HUES48 (cell line): ENCODE data around the gene THOC5.
"Not testable (repeated sequence)": the region's sequence is repeated elsewhere in the genome, so short reads cannot be mapped to it uniquely, and the experiment has no call there.

Source experiments
- H3K27ac ChIP-seq: one replicate; pipeline ENCODE4 v1.7.0; 2013; ENCODE audit warnings: low read depth, low read length, inconsistent platforms
- H3K27me3 ChIP-seq: 2 replicates; pipeline ENCODE4 v1.6.1; 2013; ENCODE audit warnings: mild to moderate bottlenecking, low read length; ENCODE audit not compliant: control insufficient read depth, insufficient read depth
- H3K36me3 ChIP-seq: 2 replicates; pipeline ENCODE4 v1.6.1; 2013; ENCODE audit warnings: low read length; ENCODE audit not compliant: control insufficient read depth, insufficient read depth
- H3K4me1 ChIP-seq: 2 replicates; pipeline ENCODE4 v1.6.1; 2013; ENCODE audit warnings: mild to moderate bottlenecking, low read length; ENCODE audit not compliant: control insufficient read depth, insufficient read depth
- H3K4me3 ChIP-seq: 2 replicates; pipeline ENCODE4 v1.5.1; 2013; ENCODE audit warnings: mild to moderate bottlenecking, low read depth, low read length
- H3K9ac ChIP-seq: 2 replicates; pipeline ENCODE4 v1.6.1; 2013; ENCODE audit warnings: mild to moderate bottlenecking, low read depth, low read length, moderate library complexity
- H3K9me3 ChIP-seq: 2 replicates; pipeline ENCODE4 v1.6.1; 2013; ENCODE audit warnings: low read length; ENCODE audit not compliant: control insufficient read depth, insufficient read depth

The THOC5 gene

GRCh38 chr22:29580200-29580810 lies 26.7 kb upstream of the THOC5 start:
- H3K27me3 ChIP-seq, result no peaks in the 10 kb centered on the region
- H3K9ac ChIP-seq, result peak overlapping the region; percentile 93
- H3K36me3 ChIP-seq, result peaks cover 14% of the 10 kb centered on the region
- H3K27ac ChIP-seq, result peak overlapping the region; percentile 93
- H3K4me1 ChIP-seq, result peaks cover 13% of the 10 kb centered on the region
- H3K4me3 ChIP-seq, result peak overlapping the region; percentile 90
- no peaks in the 10 kb centered on the region for H3K9me3 ChIP-seq

- Histone ChIP-seq H3K27me3 (no peaks in the 10 kb centered on the region), H3K27ac (no peak overlapping the region), H3K4me1 (peaks cover 13% of the 10 kb centered on the region), H3K4me3 (no peak overlapping the region), H3K36me3 (peaks cover 20% of the 10 kb centered on the region), H3K9me3 (no peaks in the 10 kb centered on the region), H3K9ac (no peak overlapping the region)
These were observed 25.1 kb upstream of the THOC5 start for GRCh38 chr22:29578462-29579200.

DNA sequence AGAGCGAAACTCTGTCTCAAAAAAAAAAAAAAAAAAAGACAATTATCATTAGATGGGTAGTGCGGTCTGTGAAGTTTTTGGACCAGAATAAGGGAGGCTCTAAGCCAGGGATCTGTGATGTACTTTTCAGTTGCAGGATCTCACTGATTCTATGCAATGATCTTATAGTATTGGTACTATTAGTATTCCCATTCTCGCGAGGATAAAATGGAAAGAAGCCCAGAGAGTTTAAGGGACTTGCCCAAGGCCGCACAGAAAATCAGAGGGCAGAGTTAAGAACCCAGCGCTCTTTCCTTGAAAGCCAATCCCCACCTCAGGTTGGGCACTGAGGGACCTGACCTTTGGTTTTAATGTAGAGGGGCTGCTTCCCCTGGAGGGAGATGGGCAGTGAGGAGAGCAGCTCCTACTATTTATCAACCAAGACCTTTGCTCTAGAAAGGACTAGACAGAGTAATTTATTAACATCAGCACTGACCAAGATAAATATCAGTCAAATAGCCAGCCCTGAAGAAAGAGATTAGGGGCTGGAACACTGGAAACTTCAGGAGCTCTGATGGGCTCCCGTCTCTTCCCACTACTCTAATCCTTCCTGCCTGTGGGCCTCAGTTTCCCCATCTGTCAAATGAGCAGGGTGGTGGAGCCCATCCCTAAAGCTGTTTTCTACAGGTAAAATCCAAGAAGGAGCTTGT lies 21.3 kb upstream of the THOC5 start:
- Histone ChIP-seq H3K4me1 (peaks cover 4% of the 10 kb centered on the region), H3K36me3 (peaks cover 36% of the 10 kb centered on the region), H3K27ac (no peak overlapping the region), H3K4me3 (no peak overlapping the region), H3K9ac (no peak overlapping the region), H3K27me3 (no peaks in the 10 kb centered on the region), H3K9me3 (no peaks in the 10 kb centered on the region)

GRCh38 chr22:29570912-29571549 lies 17.5 kb upstream of the THOC5 start:
- Histone ChIP-seq H3K4me1 (no peaks in the 10 kb centered on the region), H3K27ac (no peak overlapping the region), H3K9ac (no peak overlapping the region), H3K4me3 (no peak overlapping the region), H3K36me3 (peaks cover 55% of the 10 kb centered on the region), H3K9me3 (no peaks in the 10 kb centered on the region), H3K27me3 (no peaks in the 10 kb centered on the region)

DNA sequence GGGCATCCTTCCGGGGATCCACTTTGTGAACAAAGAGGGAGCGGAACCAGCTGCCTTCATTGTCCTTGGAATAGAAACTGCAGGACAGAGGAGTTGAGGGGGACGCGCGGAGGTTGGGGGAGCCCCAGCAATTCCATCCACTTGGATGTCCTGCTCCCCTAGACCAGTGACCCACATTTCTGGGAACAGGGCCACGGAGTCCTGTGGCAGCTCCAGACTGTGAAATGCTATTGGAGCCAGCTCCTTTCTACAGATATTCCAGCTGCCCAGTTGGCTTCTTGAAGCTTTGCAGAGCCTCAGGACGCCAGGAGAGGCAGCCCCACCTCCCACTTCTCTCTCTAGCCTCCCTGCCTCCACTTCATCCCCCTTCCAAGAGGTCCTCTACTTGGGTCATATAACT lies 16.9 kb upstream of the THOC5 start:
- Histone ChIP-seq H3K4me3 (no peak overlapping the region), H3K27me3 (no peaks in the 10 kb centered on the region), H3K36me3 (peaks cover 61% of the 10 kb centered on the region), H3K4me1 (no peaks in the 10 kb centered on the region), H3K9ac (no peak overlapping the region), H3K9me3 (no peaks in the 10 kb centered on the region), H3K27ac (no peak overlapping the region)

DNA sequence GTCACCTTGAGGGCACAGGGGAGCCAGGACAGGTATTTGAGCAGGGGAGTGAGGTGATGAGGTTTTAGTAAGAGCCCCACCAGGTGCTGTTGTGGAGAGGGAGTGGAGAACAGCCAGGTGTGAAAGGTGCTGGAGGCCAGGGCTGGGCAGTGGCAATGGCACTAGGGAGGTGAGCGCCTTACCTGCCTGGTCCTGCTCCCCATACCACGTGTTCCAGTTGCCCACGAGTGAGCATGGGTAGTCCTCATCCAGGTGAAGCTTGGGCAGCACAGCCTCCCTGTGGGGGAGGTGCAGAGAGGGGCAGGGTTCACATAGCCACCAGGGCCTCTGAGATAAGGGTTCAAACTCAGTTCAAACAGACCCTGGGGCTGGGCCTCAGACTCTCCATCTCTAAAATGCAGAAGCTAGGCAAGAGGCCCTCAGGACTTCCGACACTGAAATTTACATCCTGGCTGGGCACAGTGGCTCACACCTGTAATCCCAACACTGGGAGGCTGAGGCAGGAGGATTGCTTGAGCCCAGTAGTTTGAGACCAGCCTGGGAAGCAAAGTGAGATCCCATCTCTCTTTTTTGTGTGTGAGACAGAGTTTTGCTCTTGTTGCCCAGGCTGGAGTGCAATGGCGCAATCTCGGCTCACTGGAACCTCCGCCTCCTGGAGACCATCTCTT lies 15.6 kb upstream of the THOC5 start:
- no peaks in the 10 kb centered on the region for H3K9me3 ChIP-seq
- H3K27me3 ChIP-seq, result no peaks in the 10 kb centered on the region
- H3K4me1 ChIP-seq, result no peaks in the 10 kb centered on the region
- no peak overlapping the region for H3K9ac ChIP-seq
- no peak overlapping the region for H3K4me3 ChIP-seq
- peaks cover 66% of the 10 kb centered on the region for H3K36me3 ChIP-seq
- no peak overlapping the region for H3K27ac ChIP-seq

GRCh38 chr22:29567338-29567737 lies 13.8 kb upstream of the THOC5 start:
- Histone ChIP-seq H3K4me1 (no peaks in the 10 kb centered on the region), H3K9me3 (no peaks in the 10 kb centered on the region), H3K9ac (no peak overlapping the region), H3K27ac (no peak overlapping the region), H3K4me3 (no peak overlapping the region), H3K27me3 (no peaks in the 10 kb centered on the region), H3K36me3 (peaks cover 73% of the 10 kb centered on the region)

DNA sequence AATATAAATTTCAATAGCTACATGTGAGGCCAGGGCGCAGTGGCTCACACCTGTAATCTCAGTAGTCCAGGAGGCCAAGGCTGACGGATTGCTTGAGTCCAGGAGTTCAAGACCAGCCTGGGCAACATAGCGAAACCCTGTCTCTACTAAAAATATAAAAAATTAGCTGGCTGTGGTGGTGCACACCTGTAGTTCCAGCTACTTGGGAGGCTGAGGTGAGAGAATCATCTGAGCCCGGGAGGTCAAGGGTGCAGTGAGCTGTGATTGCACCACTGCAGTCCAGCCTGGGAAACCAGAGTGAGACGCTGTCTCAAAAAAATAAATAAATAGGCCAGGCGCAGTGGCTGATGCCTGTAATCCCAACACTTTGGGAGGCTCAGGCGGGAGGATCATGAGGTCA lies 13.0 kb upstream of the THOC5 start:
- H3K9me3 ChIP-seq, H3K4me1 ChIP-seq, H3K4me3 ChIP-seq, H3K9ac ChIP-seq, H3K27me3 ChIP-seq, H3K27ac ChIP-seq: not testable (repeated sequence)
- H3K36me3 ChIP-seq, result peaks cover 81% of the 10 kb centered on the region

GRCh38 chr22:29563652-29564460 lies 10.3 kb upstream of the THOC5 start:
- Histone ChIP-seq H3K4me1 (no peaks in the 10 kb centered on the region), H3K27ac (no peak overlapping the region), H3K36me3 (peaks cover 80% of the 10 kb centered on the region), H3K27me3 (no peaks in the 10 kb centered on the region), H3K9ac (no peak overlapping the region), H3K4me3 (no peak overlapping the region), H3K9me3 (no peaks in the 10 kb centered on the region)

DNA sequence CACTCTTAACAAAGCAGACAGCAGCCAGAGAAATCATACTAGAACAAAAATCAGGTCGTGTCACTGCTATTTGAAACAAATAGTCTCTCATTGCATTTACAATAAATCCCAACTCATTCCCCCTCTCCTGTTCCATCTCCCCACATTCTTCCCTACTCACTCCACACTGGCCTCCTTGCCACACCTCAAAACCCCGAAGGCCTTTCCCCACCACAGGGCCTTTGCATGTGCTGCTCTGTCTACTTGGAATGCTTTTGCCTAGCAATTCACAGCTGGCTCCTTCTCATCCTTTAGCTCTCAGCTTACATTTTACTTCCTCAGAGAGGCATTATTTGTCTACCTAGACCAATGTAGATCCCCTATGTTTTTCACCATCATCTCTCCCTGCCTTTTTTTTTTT lies 6.3 kb upstream of the THOC5 start:
- H3K9ac ChIP-seq, result no peak overlapping the region
- H3K36me3 ChIP-seq, result peaks cover 84% of the 10 kb centered on the region
- H3K27me3 ChIP-seq, result no peaks in the 10 kb centered on the region
- H3K27ac ChIP-seq, result no peak overlapping the region
- no peaks in the 10 kb centered on the region for H3K9me3 ChIP-seq
- no peaks in the 10 kb centered on the region for H3K4me1 ChIP-seq
- H3K4me3 ChIP-seq, result no peak overlapping the region
